Activated CD4-positive, alpha-beta T cell treated with anti-CD3 and anti-CD28 coated beads for 1 hour (primary cell): Measurements from ENCODE around the gene CHCHD5.
"Not testable (repeated sequence)": the region's sequence is repeated elsewhere in the genome, so short reads cannot be mapped to it uniquely, and the experiment has no call there.

Source experiments
- DNase-seq: peaks from one replicate; pipeline ENCODE4 v3.0.0-alpha.2; 2020

CHCHD5 gene

DNA sequence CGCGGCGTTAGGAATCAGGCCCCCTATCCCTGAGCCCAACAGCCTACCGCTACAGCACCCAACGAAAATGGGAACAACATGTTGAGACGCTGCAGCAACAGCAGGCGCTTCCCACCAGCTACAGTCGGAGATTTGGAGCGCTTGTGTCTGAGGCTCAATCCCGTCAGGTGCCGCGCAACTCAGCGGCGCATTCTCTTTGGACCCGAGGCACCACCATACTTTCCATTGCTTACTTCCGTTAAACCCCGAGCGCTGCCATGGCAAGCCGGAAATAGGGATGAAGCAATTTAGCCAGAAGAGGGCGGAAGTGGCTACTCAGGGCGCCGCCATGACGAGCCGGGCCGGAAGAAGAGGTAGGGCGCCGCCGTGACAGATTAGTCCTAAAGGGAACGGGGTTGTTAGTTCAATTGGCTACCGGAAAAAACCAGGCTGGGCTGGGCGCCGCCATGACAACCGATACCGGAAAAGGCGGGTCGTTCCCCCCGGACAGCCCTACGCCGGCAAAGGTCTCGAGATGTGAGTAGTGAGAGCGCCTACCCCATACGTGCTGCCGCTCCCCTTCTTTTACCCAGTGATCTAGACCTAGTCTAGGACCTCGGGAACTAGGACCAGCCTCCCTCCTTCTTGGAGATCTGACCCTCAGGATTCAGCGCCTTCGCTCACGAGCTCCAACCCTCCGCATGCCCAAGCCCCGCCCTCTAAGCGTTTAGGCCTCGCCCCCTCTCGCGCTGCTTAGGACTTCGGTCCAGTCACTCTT is at the start of gene CHCHD5:
Gene CHCHD5 (plus strand): TSS at position 476 of the 757 bp plus-strand sequence. CDS start 39 bp downstream, at position 515.
- peak; percentile 91 for DNase-seq

GRCh38 chr2:112534826-112535225 is 49.6 kb upstream of the CHCHD5 start:
- DNase-seq = no peak

- not testable (repeated sequence) for DNase-seq
Measured at GRCh38 chr2:112536665-112537064, 47.7 kb upstream of the CHCHD5 start.

DNA sequence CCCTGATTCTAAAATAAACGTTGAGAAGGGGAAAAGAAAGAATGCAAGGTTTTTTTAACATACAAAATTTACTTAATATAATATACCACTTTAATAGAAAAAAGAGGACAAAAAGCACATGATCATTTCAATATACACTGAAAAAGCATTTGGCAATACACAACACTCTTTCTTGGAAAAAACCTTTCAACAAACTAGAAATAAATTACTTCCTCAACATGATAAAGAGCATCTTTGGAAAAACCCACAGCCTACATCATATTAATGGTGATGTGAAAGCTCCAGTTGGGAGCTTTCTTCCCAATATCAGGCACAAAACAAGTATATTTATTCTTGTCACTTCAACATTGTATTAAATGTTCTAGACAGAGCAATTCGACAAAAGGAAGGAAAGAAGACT is 45.1 kb upstream of the CHCHD5 start:
- no peak for DNase-seq

- no peak for DNase-seq
Measured at GRCh38 chr2:112540906-112541305, 43.5 kb upstream of the CHCHD5 start.

DNA sequence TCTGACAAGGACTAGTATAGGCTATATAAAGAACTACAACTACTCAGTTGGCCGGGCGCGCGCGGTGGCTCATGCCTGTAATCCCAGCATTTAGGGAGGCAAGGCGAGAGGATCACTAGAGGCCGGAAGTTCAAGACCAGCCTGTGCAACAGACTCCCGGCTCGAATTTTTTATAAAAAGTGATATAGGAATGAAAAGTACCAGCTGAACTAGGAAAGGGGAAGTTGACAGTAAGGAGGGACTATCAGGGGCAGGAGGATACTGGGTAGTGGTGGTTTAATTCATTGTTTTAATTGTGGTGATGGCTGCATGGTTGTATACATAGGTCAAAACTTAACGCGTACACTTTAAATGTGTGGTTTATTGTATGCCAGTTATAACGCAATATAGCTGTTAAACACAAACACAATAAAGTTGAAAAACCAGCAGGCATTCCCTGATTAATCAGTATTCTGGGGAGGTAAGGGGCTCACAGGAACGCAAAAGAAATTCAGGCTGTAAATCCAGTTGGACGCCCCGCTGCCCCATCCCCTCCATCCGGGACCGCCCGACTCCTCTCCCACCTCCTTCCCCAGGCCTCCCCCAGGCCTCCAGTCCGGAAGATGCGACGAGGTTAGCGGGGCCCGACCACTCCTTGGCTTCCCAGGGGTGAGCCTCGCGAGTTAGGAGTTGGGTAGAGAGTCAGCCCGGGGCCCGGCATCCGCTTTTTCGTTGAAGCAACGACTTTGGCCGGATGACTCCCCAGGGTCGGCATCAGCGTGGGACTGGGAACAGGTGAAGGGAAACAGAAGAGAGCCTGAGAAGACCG is 42.9 kb upstream of the CHCHD5 start:
- no peak for DNase-seq

DNA sequence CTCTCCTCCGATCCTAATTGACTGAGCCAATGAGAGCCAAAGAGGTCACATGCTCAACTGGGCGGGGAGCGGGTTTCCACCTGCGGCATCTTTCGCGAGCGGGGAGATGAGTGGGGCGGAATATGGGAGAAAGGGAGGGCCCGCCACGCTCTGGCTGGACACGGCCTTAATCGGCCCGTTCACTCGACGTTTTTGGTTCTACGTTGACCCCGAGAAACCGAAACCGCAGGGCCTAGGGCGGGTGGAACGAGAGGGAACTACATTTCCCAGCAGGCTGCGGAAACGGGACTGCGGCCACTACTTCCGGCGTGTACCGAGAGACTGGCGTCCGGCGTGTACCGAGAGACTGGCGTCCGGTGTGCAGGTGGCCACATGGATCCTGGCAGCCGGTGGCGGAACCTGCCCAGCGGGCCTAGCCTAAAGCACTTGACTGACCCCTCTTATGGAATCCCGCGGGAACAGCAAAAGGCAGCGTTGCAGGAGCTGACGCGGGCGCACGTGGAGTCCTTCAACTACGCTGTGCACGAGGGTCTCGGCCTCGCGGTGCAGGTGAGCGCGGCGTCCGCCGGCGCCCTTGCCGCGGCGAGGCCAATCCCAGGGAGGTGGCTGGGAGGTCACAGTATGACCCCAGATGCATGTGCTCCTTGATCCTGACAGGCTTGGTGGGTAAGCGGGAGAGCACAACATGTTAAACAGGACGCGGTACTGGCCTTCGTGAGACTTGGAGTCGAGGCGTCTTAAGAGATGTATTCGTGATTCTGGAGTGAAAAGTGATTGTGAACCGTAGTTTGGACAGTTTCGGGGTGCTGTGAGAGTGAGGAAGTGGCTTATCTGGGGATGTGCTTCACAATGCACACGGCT is 42.1 kb upstream of the CHCHD5 start, which contains the start of gene POLR1B:
Gene POLR1B (plus strand): TSS at position 343 of the 861 bp plus-strand sequence. CDS start 30 bp downstream, at position 373.
- peak; percentile 63 for DNase-seq

DNA sequence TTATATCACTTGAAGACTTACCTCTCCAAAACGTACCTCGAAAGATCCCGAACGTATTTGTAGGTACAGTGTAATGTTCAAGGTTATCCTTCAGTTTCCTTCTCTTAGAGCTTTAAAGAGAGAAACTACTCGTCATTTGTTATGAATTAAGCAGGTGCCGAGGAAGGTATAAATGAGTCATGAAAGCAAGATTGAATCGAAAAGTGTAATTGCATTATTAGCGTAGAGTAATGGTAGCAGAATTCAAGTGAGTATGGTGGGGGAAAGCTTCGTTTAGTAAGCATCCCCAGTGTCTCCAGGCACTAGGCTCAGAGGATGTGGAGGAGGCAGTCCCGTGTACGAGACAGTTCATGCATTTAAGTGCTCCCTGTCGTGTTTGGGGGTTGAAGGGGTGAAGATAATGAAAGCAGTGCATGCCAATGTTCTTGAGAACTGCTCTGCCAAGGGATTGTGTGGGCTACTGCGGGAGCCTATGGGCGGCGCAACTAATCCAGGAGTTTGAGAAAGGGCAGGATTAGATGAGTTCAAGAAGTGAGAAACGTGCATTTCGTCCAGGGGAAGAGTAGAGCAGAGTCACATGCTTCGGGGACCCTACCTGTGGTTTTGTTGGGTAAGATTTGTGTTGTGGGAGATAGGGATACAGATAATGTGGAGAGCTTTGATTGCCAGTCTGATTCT is 41.3 kb upstream of the CHCHD5 start:
- DNase-seq = no peak

DNA sequence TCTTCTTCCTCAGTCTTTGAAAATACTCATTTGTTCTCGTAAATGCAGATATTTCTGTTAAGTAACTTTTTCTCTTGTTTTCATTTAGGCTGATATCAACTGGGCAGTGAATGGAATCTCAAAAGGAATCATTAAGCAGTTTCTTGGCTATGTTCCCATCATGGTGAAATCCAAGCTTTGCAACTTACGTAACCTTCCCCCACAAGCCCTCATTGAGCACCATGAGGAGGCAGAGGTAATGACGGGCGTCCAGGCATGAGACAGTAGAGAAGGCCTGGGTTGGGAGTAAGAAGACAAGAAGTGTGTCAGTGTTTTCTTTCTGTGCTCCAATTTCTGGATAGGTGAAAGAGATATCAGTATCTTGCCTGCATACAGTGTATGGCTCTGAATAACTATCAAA is 37.1 kb upstream of the CHCHD5 start:
- no peak for DNase-seq

GRCh38 chr2:112548980-112549379 is 35.4 kb upstream of the CHCHD5 start:
- no peak for DNase-seq

DNA sequence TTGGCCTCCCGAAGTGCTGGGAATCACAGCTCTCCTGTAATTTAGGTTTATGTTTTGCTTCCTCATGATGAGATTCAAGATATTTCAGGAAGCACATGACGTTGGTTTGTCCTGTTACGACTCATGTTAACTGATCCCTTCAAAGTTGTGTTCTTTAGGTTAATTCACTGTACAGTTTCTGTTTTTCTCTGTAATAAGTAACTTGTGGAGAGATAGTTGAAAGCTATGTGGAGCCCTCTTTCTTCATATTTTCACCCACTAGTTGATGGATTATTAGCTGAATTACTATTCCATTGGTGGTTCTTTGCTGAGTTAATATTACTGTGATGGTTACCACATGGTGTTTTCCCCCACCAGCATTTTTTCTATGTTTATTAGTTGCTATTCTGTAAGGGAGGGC is 18.3 kb upstream of the CHCHD5 start:
- no peak for DNase-seq

GRCh38 chr2:112566508-112566907 is 17.9 kb upstream of the CHCHD5 start:
- not testable (repeated sequence) for DNase-seq

- DNase-seq = no peak
Measured at GRCh38 chr2:112572005-112572404, 12.4 kb upstream of the CHCHD5 start.

DNA sequence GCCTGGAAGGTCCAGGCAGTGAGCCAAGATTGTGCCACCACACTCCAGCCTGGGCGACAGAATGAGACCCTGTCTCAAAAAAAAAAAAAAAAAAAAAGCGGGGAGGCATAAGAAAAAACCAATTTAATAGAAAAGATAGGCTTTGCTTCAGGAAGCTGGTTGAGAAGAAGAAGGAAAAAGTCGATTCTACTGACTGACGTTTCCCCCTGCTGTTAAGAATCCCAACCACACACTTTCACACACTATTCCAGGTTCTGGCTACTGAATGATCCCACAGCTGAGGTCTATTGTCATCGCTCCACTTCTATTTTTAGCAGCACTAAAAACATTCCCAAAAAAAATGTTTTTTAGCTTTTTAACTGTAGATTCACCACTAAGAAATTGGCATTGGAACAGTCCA is 6.7 kb upstream of the CHCHD5 start:
- DNase-seq = no peak

DNA sequence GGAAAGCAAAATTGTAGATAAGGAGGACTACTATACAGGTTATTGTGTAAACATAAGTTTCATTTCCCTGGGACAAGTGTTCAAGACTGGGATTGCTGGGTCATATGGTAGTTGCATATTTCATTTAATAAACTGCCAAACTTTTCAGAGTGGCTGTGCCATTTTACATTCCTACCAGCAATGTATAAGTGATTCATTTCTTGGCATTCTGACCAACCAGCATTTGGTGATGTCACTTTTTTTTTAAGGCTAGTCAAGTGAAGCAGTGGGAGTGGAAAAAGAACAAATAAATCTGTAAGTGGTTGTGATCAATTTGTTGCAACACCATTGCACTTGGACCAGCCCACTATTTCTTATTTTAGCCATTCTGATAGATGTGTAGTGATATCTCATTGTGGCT is 5.2 kb upstream of the CHCHD5 start:
- no peak for DNase-seq

GRCh38 chr2:112580084-112580483 is 4.3 kb upstream of the CHCHD5 start:
- no peak for DNase-seq

GRCh38 chr2:112582314-112582746 is 2.1 kb upstream of the CHCHD5 start:
- DNase-seq = no peak

DNA sequence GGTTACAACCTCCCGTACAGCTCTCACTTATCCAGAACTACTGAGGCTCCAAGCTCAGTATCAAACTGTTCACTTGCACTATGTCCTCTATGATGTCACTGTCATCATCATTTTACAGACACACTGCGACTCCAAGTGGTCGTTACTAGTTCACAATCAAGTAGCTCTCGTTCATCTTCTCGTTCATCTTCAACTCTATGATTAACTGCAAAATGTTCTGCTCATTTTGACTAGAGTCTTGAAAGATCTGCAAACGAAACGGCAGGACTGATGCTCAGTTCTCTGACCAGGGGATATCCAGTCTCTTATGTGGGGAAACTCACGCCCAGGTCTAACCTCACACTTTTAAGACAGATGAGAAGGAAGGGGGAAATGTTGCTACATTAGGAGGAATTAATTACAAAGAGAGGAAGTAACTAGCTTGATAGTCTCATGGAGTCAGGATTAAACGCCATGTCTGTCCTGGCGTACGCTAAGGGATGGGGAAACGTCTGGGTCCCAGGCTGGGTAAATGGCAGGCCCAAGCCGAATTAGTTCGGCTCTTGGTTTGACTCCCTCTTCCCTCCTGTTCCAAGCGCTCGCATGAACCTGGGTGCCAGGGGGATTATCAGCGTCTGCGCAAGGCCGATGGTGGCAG is 794 bp upstream of the CHCHD5 start:
- DNase-seq = no peak

DNA sequence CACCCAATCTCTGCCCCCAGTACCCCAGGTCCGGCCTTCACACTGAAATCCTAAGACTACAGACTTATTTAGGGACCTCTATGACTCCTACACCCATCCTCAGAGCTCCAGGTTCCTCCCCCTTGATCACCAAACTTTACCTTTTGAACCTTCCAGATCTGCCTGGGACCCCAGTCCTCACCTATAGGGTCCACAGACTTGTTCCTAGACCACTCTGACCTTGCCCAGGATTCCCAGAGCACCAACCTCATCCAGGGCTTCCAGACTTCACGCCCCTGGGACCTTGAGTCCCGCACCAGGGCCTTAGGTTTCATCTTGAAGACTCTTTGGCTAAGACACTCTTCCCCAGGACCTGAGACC is 462 bp downstream of the CHCHD5 start:
- DNase-seq = no peak

- DNase-seq = no peak
Measured at GRCh38 chr2:112585400-112585799, 991 bp downstream of the CHCHD5 start.

GRCh38 chr2:112585873-112586464 is 1.6 kb downstream of the CHCHD5 start:
- DNase-seq = no peak

- DNase-seq = no peak
Measured at GRCh38 chr2:112588611-112589045, 4.2 kb downstream of the CHCHD5 start.
